Esophagus squamous epithelium (tissue), 4 donors: ENCODE measurements around the gene SLC44A1.

Source experiments
- CTCF ChIP-seq, 6 experiments: fragments of 450-650 bp in 4 of 6; fragments of 200-600 bp in 2 of 6; sonication (generic) in 2 of 6; IDR thresholded peaks; one replicate each; pipeline ENCODE4 v1.5.1; 2016 to 2019; ENCODE audit warnings: antibody characterized with exemption in 6 of 6, mild to moderate bottlenecking in 4 of 6, moderate library complexity in 4 of 6
- POLR2A ChIP-seq, 4 donors: fragments of 450-650 bp; IDR thresholded peaks; one replicate each; pipeline ENCODE4 v1.6.1; 2017; ENCODE audit warnings: antibody characterized with exemption in 4 of 4, mild to moderate bottlenecking in 4 of 4, moderate library complexity in 3 of 4

- TF ChIP-seq POLR2A (IDR thresholded peaks at IDR 0.05) (no peak), CTCF (IDR thresholded peaks at IDR 0.05) (no peak)
These were observed 152.4 kb downstream of the SLC44A1 start for GRCh38 chr9:105396901-105397300.
